Keratinocyte (primary cell): ENCODE data around the gene HINT2.

Experiments used
- EZH2 ChIP-seq: IDR thresholded peaks from one replicate; pipeline ENCODE4 v1.6.1; 2012; ENCODE audit warnings: inconsistent platforms, mild to moderate bottlenecking, low read length, moderate library complexity
- TF ChIP-seq, protein P1 (sequence below), 3 experiments: IDR thresholded peaks in 1 of 3; conservative IDR thresholded peaks in 1 of 3; optimal IDR thresholded peaks in 1 of 3; 2 replicates in 2 of 3; 3 replicates in 1 of 3; pipeline versions ENCODE3 to v1.5.1; 2011; ENCODE audit warnings: low read length in 3 of 3, mild to moderate bottlenecking in 3 of 3, moderate library complexity in 2 of 3, control low read depth in 1 of 3, inconsistent platforms in 1 of 3; ENCODE audit not compliant: insufficient read depth in 2 of 3; ENCODE audit errors: extremely low read depth in 1 of 3

GRCh38 chr9:35814841-35815543 lies at the start of gene HINT2:
- TF ChIP-seq EZH2: no peak
- TF ChIP-seq, protein P1, sequence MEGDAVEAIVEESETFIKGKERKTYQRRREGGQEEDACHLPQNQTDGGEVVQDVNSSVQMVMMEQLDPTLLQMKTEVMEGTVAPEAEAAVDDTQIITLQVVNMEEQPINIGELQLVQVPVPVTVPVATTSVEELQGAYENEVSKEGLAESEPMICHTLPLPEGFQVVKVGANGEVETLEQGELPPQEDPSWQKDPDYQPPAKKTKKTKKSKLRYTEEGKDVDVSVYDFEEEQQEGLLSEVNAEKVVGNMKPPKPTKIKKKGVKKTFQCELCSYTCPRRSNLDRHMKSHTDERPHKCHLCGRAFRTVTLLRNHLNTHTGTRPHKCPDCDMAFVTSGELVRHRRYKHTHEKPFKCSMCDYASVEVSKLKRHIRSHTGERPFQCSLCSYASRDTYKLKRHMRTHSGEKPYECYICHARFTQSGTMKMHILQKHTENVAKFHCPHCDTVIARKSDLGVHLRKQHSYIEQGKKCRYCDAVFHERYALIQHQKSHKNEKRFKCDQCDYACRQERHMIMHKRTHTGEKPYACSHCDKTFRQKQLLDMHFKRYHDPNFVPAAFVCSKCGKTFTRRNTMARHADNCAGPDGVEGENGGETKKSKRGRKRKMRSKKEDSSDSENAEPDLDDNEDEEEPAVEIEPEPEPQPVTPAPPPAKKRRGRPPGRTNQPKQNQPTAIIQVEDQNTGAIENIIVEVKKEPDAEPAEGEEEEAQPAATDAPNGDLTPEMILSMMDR (optimal IDR thresholded peaks at IDR 0.05 in 1 of 3, IDR thresholded peaks at IDR 0.05 in 1 of 3, conservative IDR thresholded peaks at IDR 0.05 in 1 of 3; ENCODE audit: extremely low read depth in 1 of 3, insufficient read depth in 2 of 3, low read length in 3 of 3): no peak
